ENCODE measurements around the gene MSH5. TPM values are rescaled to one million over a fixed set of nuclear protein-coding genes. Genes with fewer than 3 reads are reported as not detected.

The MSH5 gene
- total and polyA plus RNA-seq, 2 experiments from 2014 or later = 12.1 to 23.9 TPM

- H3K36me3 Mint-ChIP-seq (ENCODE audit: low read depth) = peaks cover 39% of the 10 kb centered on the region
- H3K27ac Mint-ChIP-seq = peak within 1 kb of the TSS; percentile 43
- H4K20me1 ChIP-seq (replicated peaks; ENCODE audit: insufficient read depth) = peaks cover 11% of the 10 kb centered on the region; the same call in 1 of the 2 replicates
- peak; percentile 90 for DNase-seq (ENCODE audit: low spot score)
- H3K27me3 Mint-ChIP-seq (ENCODE audit: insufficient read depth, low read depth, poor library complexity) = peaks cover 33% of the 10 kb centered on the region
- no peaks in the 10 kb centered on the region; the same call in 2 of the 3 replicates for H3K9me3 Mint-ChIP-seq
- peaks cover 45% of the 10 kb centered on the region for H3K4me1 Mint-ChIP-seq
- H3K4me1 ChIP-seq (ENCODE audit: insufficient read depth) = peaks cover 44% of the 10 kb centered on the region
- peaks cover 26% of the 10 kb centered on the region for H3K36me3 ChIP-seq (ENCODE audit: insufficient read depth)
- ATAC-seq = peak; percentile 43
- no peaks in the 10 kb centered on the region for H3K27me3 ChIP-seq (ENCODE audit: insufficient read depth)
- peak within 1 kb of the TSS; percentile 91 for H3K4me2 ChIP-seq
- peaks cover 55% of the 10 kb centered on the region for H3F3A ChIP-seq (replicated peaks; ENCODE audit: low read depth)
- H3K27ac ChIP-seq (ENCODE audit: low read depth) = peak within 1 kb of the TSS; percentile 58; the same call in 1 of the 2 replicates
- peak within 1 kb of the TSS; percentile 96 for H3K4me3 ChIP-seq
- no peaks in the 10 kb centered on the region for H3K9me2 ChIP-seq (ENCODE audit: insufficient read depth)
- H3K79me2 ChIP-seq (replicated peaks; ENCODE audit: insufficient read depth) = peaks cover 27% of the 10 kb centered on the region
- H2AFZ ChIP-seq = peak within 1 kb of the TSS; percentile 83
- no peak for TF ChIP-seq ZNF462 (CRISPR knock-in tag; IDR thresholded peaks at IDR 0.05)
- peak; percentile 87 for TF ChIP-seq POLR2AphosphoS5 (IDR thresholded peaks at IDR 0.05; ENCODE audit: low read depth)
- H3K4me3 Mint-ChIP-seq = peak within 1 kb of the TSS; percentile 92
Measured at GRCh38 chr6:31736021-31736767, 3.6 kb upstream of the MSH5 start, which contains the start of gene CLIC1. CLIC1 (minus strand) TSS chr6:31736530; CDS start chr6:31736300, 230 bp downstream.

GRCh38 chr6:31736768-31737314 is 3.0 kb upstream of the MSH5 start:
- Mint-ChIP-seq H3K4me3 (peak overlapping the region; percentile 92), H3K4me1 (peaks cover 45% of the 10 kb centered on the region), H3K27me3 (ENCODE audit: insufficient read depth, low read depth, poor library complexity) (peaks cover 32% of the 10 kb centered on the region), H3K9me3 (no peaks in the 10 kb centered on the region; the same call in 2 of the 3 replicates), H3K36me3 (ENCODE audit: low read depth) (peaks cover 39% of the 10 kb centered on the region), H3K27ac (peak overlapping the region; percentile 43)
- Histone ChIP-seq H3F3A (replicated peaks; ENCODE audit: low read depth) (peaks cover 48% of the 10 kb centered on the region), H3K4me1 (ENCODE audit: insufficient read depth) (peaks cover 42% of the 10 kb centered on the region), H3K79me2 (replicated peaks; ENCODE audit: insufficient read depth) (peaks cover 27% of the 10 kb centered on the region), H4K20me1 (replicated peaks; ENCODE audit: insufficient read depth) (0 out of 2 replicates have a peak, but pooled peaks cover 11% of the 10 kb centered on the region), H3K9me2 (ENCODE audit: insufficient read depth) (no peaks in the 10 kb centered on the region), H2AFZ (peak overlapping the region; percentile 83), H3K4me2 (peak overlapping the region; percentile 91), H3K36me3 (ENCODE audit: insufficient read depth) (peaks cover 20% of the 10 kb centered on the region), H3K27me3 (ENCODE audit: insufficient read depth) (no peaks in the 10 kb centered on the region), H3K4me3 (peak overlapping the region; percentile 96), H3K27ac (ENCODE audit: low read depth) (peak overlapping the region; percentile 58; the same call in 1 of the 2 replicates)
- DNase-seq (ENCODE audit: low spot score) (no peak), ATAC-seq (no peak)
- TF ChIP-seq ZNF114 (CRISPR knock-in tag; IDR thresholded peaks at IDR 0.05) (no peak), CTCF (conservative IDR thresholded peaks at IDR 0.05; ENCODE audit: low read depth in 2 of 2) (no peak), NANOG (IDR thresholded peaks at IDR 0.05; ENCODE audit: borderline replicate concordance) (no peak), CREB1 (CRISPR knock-in tag; IDR thresholded peaks at IDR 0.05; ENCODE audit: low read depth) (no peak), POLR2AphosphoS5 (IDR thresholded peaks at IDR 0.05; ENCODE audit: low read depth) (no peak)
